Transverse colon (tissue), 4 donors: ENCODE results near the gene STEAP3. TPM values are rescaled to one million over a fixed set of nuclear protein-coding genes. Genes with fewer than 3 reads are reported as not detected.

Source experiments
- DNase-seq: peaks from one replicate; pipeline ENCODE4 v3.0.0-alpha.2; 2019
- H3K27ac ChIP-seq, 4 donors: fragments of 200-600 bp; sonication (generic); 2 replicates each; pipeline ENCODE4 v1.5.1; 2016 to 2018; ENCODE audit warnings: inconsistent platforms in 4 of 4
- H3K27me3 ChIP-seq: fragments of 200-600 bp; sonication (generic); 2 replicates; pipeline ENCODE4 v1.5.1; 2017; ENCODE audit warnings: inconsistent platforms
- H3K36me3 ChIP-seq, 4 donors: fragments of 200-600 bp; sonication (generic); 2 replicates each; pipeline ENCODE4 v1.5.1; 2017 to 2019; ENCODE audit warnings: inconsistent platforms in 4 of 4
- H3K4me1 ChIP-seq, 4 donors: fragments of 200-600 bp; sonication (generic); 2 replicates each; pipeline ENCODE4 v1.5.1; 2017 to 2020; ENCODE audit warnings: inconsistent platforms in 4 of 4
- H3K4me3 ChIP-seq, 4 donors: fragments of 200-600 bp; sonication (generic); 1 replicate in 1 of 4; 2 replicates in 3 of 4; pipeline versions ENCODE4 v1.5.1 to v1.6.1; 2017 to 2019; ENCODE audit warnings: inconsistent platforms in 4 of 4
- H3K9me3 ChIP-seq, 2 donors: fragments of 200-600 bp; sonication (generic); 2 replicates each; pipeline ENCODE4 v1.5.1; 2017 to 2019; ENCODE audit warnings: inconsistent platforms in 2 of 2
- EP300 ChIP-seq: sonication (generic); formaldehyde crosslinking; IDR thresholded peaks from one replicate; pipeline ENCODE4 v1.6.1; 2017; ENCODE audit warnings: antibody characterized with exemption, low read depth
- POLR2A ChIP-seq: fragments of 450-650 bp; IDR thresholded peaks from one replicate; pipeline ENCODE4 v1.6.1; 2016; ENCODE audit warnings: antibody characterized with exemption, mild to moderate bottlenecking, moderate library complexity
- POLR2AphosphoS5 ChIP-seq, 3 donors: sonication (generic); formaldehyde crosslinking; IDR thresholded peaks; one replicate each; pipeline ENCODE4 v1.6.1; 2016; ENCODE audit warnings: antibody characterized with exemption in 3 of 3
- WGBS, 2 donors: methylation state at CpG; one replicate each; pipeline ENCODE4 v1.1.5; 2018; ENCODE audit warnings: low coverage in 1 of 2; 5-methylcytosine and 5-hydroxymethylcytosine counted together
- in situ Hi-C, 4 donors: fragments of 200-750 bp; cut with MboI; loops; one replicate each; pipeline versions ENCODE4 v1.15.0 to v1.15.1; 2017; ENCODE audit warnings: low sequenced_read_pairs in 3 of 4, low pct_ligation_motif_present in 1 of 4, low pct_unique_long_range_greater_than_20kb in 1 of 4
- intact Hi-C: fragments of 100-400 bp; cut with DNase I; formaldehyde crosslinking; loops from one replicate; pipeline ENCODE4 v1.15.1; 2023; ENCODE audit warnings: low total_unique reads
- total RNA-seq, 4 donors: library from RNA; depleted of rRNA; stranded (reverse); fragments of >200 nt; gene quantifications; one replicate each; pipeline ENCODE4 v1.1.0, GENCODE V29; 2016
- TF ChIP-seq, protein P1 (sequence below), 5 experiments: fragments of 200-600 bp in 3 of 5; fragments of 450-650 bp in 2 of 5; sonication (generic) in 3 of 5; IDR thresholded peaks; 1 replicate in 2 of 5; 2 replicates in 3 of 5; pipeline ENCODE4 v1.5.1; 2016 to 2017; ENCODE audit warnings: antibody characterized with exemption in 5 of 5, inconsistent platforms in 3 of 5, mild to moderate bottlenecking in 2 of 5, moderate library complexity in 1 of 5

Gene STEAP3
- total RNA-seq, 4 donors from 2014 or later = 23.3 to 54.3 (median 37.6) TPM

DNA sequence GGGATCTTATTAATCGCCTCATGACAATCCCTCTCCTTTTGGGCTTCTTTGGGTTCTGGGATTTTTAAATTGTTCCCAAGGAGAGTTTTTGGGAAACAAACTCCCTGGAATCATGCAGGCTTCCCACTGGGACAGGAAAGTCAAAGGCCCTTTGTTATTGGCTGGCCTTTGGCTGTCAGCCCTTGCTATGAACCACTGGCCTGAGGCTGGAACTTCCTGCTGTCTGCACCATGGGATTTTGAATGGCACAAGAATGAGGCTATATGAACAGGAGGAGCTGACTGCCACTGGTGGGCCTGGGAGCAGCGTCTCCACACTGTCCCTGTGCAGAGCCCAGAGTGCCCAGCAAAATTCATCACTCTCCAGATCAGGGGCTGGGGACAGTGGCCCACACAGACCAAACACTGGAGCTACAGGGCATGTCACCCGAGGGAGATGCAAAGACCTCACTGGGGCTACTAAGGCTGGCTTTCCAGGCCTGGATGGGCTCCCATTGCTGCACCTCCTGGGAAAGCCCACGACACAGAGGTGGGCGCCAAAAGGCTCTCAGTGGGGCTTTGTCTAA is 35.7 kb downstream of the STEAP3 start:
- TF ChIP-seq, protein P1, sequence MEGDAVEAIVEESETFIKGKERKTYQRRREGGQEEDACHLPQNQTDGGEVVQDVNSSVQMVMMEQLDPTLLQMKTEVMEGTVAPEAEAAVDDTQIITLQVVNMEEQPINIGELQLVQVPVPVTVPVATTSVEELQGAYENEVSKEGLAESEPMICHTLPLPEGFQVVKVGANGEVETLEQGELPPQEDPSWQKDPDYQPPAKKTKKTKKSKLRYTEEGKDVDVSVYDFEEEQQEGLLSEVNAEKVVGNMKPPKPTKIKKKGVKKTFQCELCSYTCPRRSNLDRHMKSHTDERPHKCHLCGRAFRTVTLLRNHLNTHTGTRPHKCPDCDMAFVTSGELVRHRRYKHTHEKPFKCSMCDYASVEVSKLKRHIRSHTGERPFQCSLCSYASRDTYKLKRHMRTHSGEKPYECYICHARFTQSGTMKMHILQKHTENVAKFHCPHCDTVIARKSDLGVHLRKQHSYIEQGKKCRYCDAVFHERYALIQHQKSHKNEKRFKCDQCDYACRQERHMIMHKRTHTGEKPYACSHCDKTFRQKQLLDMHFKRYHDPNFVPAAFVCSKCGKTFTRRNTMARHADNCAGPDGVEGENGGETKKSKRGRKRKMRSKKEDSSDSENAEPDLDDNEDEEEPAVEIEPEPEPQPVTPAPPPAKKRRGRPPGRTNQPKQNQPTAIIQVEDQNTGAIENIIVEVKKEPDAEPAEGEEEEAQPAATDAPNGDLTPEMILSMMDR (IDR thresholded peaks at IDR 0.05) = no peak
- TF ChIP-seq POLR2A = no peak
- TF ChIP-seq EP300 = no peak
- TF ChIP-seq POLR2AphosphoS5 (IDR thresholded peaks at IDR 0.05) = no peak
- Histone ChIP-seq H3K27ac (no peak overlapping the region), H3K4me1 (no peaks in the 10 kb centered on the region), H3K9me3 (no peaks in the 10 kb centered on the region), H3K36me3 (no peaks in the 10 kb centered on the region), H3K27me3 (no peaks in the 10 kb centered on the region), H3K4me3 (no peak overlapping the region)
- intact Hi-C loops (no loop called here), in situ Hi-C loops (no loop called here)
- no peak for DNase-seq
- WGBS, 2 donors = 79% methylated on average over 5 of the region's 5 CpGs; no CpG with 5 or more reads in 1 of the 2 donors

DNA sequence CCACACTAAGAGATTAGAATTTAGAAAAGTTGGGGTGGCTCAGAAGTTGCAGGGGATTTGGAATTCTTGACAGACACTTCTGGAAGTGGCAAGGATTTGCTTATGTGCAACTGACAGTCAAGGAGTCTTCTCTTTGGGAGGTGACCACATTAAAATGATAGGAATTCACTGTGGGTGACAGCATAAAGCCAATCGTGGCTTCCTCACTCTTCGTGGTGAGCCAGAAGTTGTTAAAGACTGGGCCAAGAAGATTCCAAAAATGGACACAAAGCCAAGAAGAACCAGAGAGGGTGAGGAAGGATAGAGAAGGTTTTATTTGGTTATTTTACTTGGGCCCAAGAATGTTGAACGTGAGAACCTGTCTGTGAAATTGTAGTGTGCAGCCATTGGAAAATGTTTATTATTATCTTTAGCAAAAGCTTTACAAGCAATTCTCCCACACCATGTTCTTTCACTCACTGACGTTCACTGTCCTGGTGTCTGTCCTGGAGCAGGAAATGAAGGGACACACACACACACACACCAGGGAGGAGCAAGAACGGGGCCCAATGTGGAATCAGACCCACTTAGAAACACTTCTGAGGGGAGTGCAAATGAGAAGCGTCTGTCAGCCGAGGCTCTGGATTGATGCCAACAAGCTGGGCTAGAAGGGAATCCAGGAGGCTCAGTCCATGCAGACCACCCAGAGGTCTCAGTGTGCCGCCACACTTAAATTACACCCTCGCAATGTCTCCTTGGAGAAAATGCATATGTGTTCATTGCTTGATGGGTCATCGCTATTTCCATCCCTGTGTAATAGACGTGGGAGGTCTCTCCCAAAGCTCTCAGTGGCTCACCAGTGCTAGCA is 37.2 kb downstream of the STEAP3 start:
- in situ Hi-C loops (no loop called here), intact Hi-C loops (no loop called here)
- H3K4me3 ChIP-seq = no peak overlapping the region
- H3K27ac ChIP-seq = no peak overlapping the region
- TF ChIP-seq POLR2A (no peak), POLR2AphosphoS5 (IDR thresholded peaks at IDR 0.05) (no peak), EP300 (no peak)
- TF ChIP-seq, protein P1 (IDR thresholded peaks at IDR 0.05) = no peak
- no peaks in the 10 kb centered on the region for H3K27me3 ChIP-seq
- whole genome bisulfite sequencing, 2 donors = 37 to 70% methylated on average over 5 to 11 of the region's 11 CpGs
- DNase-seq = no peak
- no peaks in the 10 kb centered on the region for H3K4me1 ChIP-seq
- H3K36me3 ChIP-seq = no peaks in the 10 kb centered on the region
- H3K9me3 ChIP-seq = no peaks in the 10 kb centered on the region

DNA sequence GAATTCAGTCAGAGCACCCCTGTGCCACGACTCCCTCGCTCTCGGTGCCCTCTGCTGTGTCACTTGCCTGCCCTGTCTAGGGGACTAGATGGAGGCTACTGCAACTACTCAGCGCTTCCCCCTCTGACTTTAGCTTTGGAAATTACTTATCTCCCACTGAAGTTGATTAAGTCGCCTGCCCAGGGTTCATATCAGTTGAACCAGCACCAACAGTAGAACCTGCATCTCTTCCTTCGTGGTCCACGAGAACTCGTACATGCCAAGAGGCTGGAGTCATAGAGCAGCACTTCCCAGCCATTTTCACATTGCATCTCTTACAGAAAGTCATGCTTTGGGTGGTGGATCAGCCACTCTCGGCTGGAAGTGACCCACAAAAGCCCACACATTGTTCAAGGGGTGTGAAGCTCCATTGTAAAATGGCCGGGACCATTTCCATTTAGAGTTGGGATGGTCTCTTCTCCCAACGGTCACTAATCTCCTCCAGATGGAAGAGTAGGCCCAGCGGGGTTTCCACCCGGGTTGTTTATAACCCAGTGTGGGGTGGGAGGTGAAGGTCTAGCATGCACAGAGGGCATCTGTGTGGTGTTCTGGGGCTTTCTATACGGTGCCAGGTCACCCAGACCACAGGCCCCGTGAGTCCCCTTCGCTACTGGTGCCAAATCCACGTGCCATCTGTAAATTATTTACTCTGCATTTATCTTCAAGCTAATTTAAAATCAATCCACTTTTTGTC is 38.0 kb downstream of the STEAP3 start:
- no peaks in the 10 kb centered on the region for H3K27me3 ChIP-seq
- H3K27ac ChIP-seq = no peak overlapping the region
- WGBS, 2 donors = 86 to 88% methylated on average over 12 to 17 of the region's 17 CpGs
- in situ Hi-C loops (no loop called here), intact Hi-C loops (no loop called here)
- DNase-seq = no peak
- H3K9me3 ChIP-seq = no peaks in the 10 kb centered on the region
- no peaks in the 10 kb centered on the region for H3K4me1 ChIP-seq
- no peak for TF ChIP-seq POLR2AphosphoS5 (IDR thresholded peaks at IDR 0.05)
- no peaks in the 10 kb centered on the region for H3K36me3 ChIP-seq
- no peak overlapping the region for H3K4me3 ChIP-seq

DNA sequence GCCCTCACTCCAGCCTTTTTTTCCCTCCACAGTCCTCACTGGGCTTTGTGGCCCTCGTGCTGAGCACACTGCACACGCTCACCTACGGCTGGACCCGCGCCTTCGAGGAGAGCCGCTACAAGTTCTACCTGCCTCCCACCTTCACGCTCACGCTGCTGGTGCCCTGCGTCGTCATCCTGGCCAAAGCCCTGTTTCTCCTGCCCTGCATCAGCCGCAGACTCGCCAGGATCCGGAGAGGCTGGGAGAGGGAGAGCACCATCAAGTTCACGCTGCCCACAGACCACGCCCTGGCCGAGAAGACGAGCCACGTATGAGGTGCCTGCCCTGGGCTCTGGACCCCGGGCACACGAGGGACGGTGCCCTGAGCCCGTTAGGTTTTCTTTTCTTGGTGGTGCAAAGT is 39.4 kb downstream of the STEAP3 start:
- WGBS, 2 donors = 94% methylated on average over 23 of the region's 23 CpGs; no CpG with 5 or more reads in 1 of the 2 donors
- in situ Hi-C loops (no loop called here), intact Hi-C loops (no loop called here)
- TF ChIP-seq POLR2A = no peak
- no peak for TF ChIP-seq EP300
- TF ChIP-seq, protein P1 (IDR thresholded peaks at IDR 0.05) = no peak
- no peak for TF ChIP-seq POLR2AphosphoS5 (IDR thresholded peaks at IDR 0.05)
- H3K27me3 ChIP-seq = no peaks in the 10 kb centered on the region
- H3K4me3 ChIP-seq = no peak overlapping the region
- H3K27ac ChIP-seq = no peak overlapping the region
- no peaks in the 10 kb centered on the region for H3K9me3 ChIP-seq
- H3K4me1 ChIP-seq = no peaks in the 10 kb centered on the region
- DNase-seq = no peak
- H3K36me3 ChIP-seq = no peaks in the 10 kb centered on the region
